Measurements from ENCODE around the gene LRRC7. TPM values are rescaled to one million over a fixed set of nuclear protein-coding genes. Genes with fewer than 3 reads are reported as not detected.

Gene LRRC7
- 0.48 and 0.65 TPM in 2 replicates for total RNA-seq

GRCh38 chr1:69567652-69568420 is at the start of gene LRRC7:
TSS of gene LRRC7 (plus strand) at chr1:69567922. CDS start at chr1:69568640, 718 bp downstream.

All from vein endothelial cell (primary cell).